ENCODE data around the gene FOXO1. TPM values are rescaled to one million over a fixed set of nuclear protein-coding genes. Genes with fewer than 3 reads are reported as not detected.

Gene FOXO1
- total and polyA plus RNA-seq, 2 of the 13 experiments (the other 11 are each of a cell fraction or from before 2014, with no cell fraction given) = 8.1 to 13.1 TPM

DNA sequence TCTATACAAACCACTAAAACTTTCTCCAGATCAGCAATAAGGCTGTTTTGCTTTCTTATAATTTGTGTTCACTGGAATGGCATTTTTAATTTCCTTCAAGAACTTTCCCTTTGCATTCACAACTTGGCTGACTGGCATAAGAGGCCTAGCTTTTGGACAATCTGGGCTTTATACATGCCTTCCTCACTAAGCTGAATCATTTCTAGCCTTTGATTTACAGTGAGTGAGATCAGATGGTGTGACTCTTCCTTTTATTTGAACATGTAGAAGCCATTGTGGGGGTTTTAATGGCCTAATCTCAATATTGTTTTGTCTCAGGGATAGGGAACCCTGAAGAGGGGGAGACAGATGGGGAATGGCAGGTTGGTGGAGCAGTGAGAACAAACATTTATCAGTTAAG lies 82.7 kb downstream of the FOXO1 start (continued):
- TF ChIP-seq, protein P1, sequence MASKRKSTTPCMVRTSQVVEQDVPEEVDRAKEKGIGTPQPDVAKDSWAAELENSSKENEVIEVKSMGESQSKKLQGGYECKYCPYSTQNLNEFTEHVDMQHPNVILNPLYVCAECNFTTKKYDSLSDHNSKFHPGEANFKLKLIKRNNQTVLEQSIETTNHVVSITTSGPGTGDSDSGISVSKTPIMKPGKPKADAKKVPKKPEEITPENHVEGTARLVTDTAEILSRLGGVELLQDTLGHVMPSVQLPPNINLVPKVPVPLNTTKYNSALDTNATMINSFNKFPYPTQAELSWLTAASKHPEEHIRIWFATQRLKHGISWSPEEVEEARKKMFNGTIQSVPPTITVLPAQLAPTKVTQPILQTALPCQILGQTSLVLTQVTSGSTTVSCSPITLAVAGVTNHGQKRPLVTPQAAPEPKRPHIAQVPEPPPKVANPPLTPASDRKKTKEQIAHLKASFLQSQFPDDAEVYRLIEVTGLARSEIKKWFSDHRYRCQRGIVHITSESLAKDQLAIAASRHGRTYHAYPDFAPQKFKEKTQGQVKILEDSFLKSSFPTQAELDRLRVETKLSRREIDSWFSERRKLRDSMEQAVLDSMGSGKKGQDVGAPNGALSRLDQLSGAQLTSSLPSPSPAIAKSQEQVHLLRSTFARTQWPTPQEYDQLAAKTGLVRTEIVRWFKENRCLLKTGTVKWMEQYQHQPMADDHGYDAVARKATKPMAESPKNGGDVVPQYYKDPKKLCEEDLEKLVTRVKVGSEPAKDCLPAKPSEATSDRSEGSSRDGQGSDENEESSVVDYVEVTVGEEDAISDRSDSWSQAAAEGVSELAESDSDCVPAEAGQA (IDR thresholded peaks at IDR 0.05; ENCODE audit: low read depth) = no peak
- TF ChIP-seq, protein P1 (CRISPR knock-in tag; IDR thresholded peaks at IDR 0.05; ENCODE audit: borderline replicate concordance) = no peak
- TF ChIP-seq, protein P2, sequence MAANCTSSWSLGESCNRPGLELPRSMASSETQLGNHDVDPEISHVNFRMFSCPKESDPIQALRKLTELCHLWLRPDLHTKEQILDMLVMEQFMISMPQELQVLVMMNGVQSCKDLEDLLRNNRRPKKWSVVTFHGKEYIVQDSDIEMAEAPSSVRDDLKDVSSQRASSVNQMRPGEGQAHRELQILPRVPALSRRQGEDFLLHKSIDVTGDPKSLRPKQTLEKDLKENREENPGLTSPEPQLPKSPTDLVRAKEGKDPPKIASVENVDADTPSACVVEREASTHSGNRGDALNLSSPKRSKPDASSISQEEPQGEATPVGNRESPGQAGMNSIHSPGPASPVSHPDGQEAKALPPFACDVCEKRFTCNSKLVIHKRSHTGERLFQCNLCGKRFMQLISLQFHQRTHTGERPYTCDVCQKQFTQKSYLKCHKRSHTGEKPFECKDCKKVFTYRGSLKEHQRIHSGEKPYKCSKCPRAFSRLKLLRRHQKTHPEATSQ (CRISPR knock-in tag; IDR thresholded peaks at IDR 0.05; ENCODE audit: borderline replicate concordance) = no peak
- no peak for TF ChIP-seq SMARCC2 (IDR thresholded peaks at IDR 0.05)
- TF ChIP-seq, protein P3, sequence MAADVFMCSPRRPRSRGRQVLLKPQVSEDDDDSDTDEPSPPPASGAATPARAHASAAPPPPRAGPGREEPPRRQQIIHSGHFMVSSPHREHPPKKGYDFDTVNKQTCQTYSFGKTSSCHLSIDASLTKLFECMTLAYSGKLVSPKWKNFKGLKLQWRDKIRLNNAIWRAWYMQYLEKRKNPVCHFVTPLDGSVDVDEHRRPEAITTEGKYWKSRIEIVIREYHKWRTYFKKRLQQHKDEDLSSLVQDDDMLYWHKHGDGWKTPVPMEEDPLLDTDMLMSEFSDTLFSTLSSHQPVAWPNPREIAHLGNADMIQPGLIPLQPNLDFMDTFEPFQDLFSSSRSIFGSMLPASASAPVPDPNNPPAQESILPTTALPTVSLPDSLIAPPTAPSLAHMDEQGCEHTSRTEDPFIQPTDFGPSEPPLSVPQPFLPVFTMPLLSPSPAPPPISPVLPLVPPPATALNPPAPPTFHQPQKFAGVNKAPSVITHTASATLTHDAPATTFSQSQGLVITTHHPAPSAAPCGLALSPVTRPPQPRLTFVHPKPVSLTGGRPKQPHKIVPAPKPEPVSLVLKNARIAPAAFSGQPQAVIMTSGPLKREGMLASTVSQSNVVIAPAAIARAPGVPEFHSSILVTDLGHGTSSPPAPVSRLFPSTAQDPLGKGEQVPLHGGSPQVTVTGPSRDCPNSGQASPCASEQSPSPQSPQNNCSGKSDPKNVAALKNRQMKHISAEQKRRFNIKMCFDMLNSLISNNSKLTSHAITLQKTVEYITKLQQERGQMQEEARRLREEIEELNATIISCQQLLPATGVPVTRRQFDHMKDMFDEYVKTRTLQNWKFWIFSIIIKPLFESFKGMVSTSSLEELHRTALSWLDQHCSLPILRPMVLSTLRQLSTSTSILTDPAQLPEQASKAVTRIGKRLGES (CRISPR knock-in tag; IDR thresholded peaks at IDR 0.05; ENCODE audit: borderline replicate concordance) = no peak
- TF ChIP-seq MAFK (conservative IDR thresholded peaks at IDR 0.05 in 1 of 2, IDR thresholded peaks at IDR 0.05 in 1 of 2; ENCODE audit: low read length in 2 of 2) = no peak
- no peak for TF ChIP-seq CBX2 (IDR thresholded peaks at IDR 0.05; ENCODE audit: low read depth, low read length)
- no peak for TF ChIP-seq CBX2 (CRISPR knock-in tag; IDR thresholded peaks at IDR 0.05; ENCODE audit: low read depth)
- no peak for TF ChIP-seq ZNF383 (CRISPR knock-in tag; IDR thresholded peaks at IDR 0.05; ENCODE audit: borderline replicate concordance)
- TF ChIP-seq ZNF605 (CRISPR knock-in tag; IDR thresholded peaks at IDR 0.05) = no peak
- TF ChIP-seq EHMT2 (IDR thresholded peaks at IDR 0.05; ENCODE audit: borderline replicate concordance, low read depth, low read length) = no peak
- no peak for TF ChIP-seq RFX5 (IDR thresholded peaks at IDR 0.05; ENCODE audit: low read depth, low read length)
- TF ChIP-seq ZNF3 (CRISPR knock-in tag; IDR thresholded peaks at IDR 0.05) = no peak
